HFFc6 (cell line): Measurements from ENCODE around the gene JMY. TPM values are rescaled to one million over a fixed set of nuclear protein-coding genes. Genes with fewer than 3 reads are reported as not detected.
A peak's percentile ranks its signal among the peaks of the same experiment; 100 is the strongest.

Source experiments
- DNase-seq: peaks from one replicate; pipeline ENCODE4 v3.0.0-alpha.2; 2018
- H3K27ac Mint-ChIP-seq: 2 replicates; pipeline ENCODE4 v1.8.0; 2020; ENCODE audit warnings: mild to moderate bottlenecking, mixed read lengths
- H3K27me3 Mint-ChIP-seq: 2 replicates; pipeline ENCODE4 v1.8.0; 2021; ENCODE audit warnings: mild to moderate bottlenecking, moderate library complexity, mixed read lengths; ENCODE audit not compliant: insufficient read depth
- H3K36me3 Mint-ChIP-seq: 2 replicates; pipeline ENCODE4 v1.8.0; 2021; ENCODE audit warnings: low read depth, mixed read lengths
- H3K4me1 Mint-ChIP-seq: 2 replicates; pipeline ENCODE4 v1.8.0; 2020; ENCODE audit warnings: low read depth, mixed read lengths
- H3K4me3 Mint-ChIP-seq: 2 replicates; pipeline ENCODE4 v1.8.0; 2020; ENCODE audit warnings: mild to moderate bottlenecking, moderate library complexity, mixed read lengths
- H3K9me3 Mint-ChIP-seq: 2 replicates; pipeline ENCODE4 v1.8.0; 2020; ENCODE audit warnings: mild to moderate bottlenecking, mixed read lengths
- total RNA-seq, 6 experiments: library from RNA; stranded (reverse); fragmentation: NEBNext Ultra II Directional; extraction: Animal tissue kit (Norgen Biotek cat#: 25700); gene quantifications; 2 replicates in 1 of 6; 3 replicates in 5 of 6; pipeline ENCODE4 v1.2.3, GENCODE V29; 2021
- TF ChIP-seq, protein P1 (sequence below): fragments of 200-600 bp; sonication (generic); IDR thresholded peaks from 2 replicates; pipeline ENCODE4 v1.5.0; 2021; ENCODE audit warnings: antibody characterized with exemption, mild to moderate bottlenecking

JMY gene
- total RNA-seq, 6 experiments from 2014 or later = 5.0 to 9.7 (median 5.6) TPM

DNA sequence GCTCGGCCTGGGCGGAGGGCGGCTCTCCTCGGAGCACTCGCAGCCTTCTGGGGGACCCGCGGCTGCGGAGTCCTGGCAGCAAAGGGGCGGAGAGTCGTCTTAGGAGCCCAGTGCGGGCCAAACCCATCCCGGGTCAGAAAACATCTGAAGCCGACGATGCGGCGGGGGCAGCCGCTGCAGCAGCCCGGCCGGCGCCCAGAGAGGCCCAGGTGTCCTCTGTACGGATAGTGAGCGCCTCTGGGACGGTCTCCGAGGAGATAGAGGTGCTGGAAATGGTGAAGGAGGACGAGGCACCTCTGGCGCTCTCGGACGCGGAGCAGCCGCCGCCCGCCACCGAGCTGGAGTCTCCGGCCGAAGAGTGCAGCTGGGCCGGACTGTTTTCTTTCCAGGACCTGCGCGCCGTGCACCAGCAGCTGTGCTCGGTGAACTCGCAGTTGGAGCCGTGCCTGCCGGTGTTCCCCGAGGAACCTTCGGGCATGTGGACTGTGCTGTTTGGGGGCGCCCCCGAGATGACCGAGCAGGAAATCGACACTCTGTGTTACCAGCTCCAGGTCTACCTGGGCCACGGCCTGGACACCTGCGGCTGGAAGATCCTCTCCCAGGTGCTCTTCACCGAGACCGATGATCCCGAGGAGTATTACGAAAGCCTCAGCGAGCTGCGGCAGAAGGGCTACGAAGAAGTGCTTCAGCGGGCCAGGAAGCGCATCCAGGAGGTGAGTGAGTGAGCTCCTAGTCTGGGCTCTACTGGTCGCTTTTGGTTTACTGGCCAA, 1.2 kb downstream of the JMY start:
- peak; percentile 4 for DNase-seq
- peak overlapping the region; percentile 27 for H3K27ac Mint-ChIP-seq
- TF ChIP-seq, protein P1, sequence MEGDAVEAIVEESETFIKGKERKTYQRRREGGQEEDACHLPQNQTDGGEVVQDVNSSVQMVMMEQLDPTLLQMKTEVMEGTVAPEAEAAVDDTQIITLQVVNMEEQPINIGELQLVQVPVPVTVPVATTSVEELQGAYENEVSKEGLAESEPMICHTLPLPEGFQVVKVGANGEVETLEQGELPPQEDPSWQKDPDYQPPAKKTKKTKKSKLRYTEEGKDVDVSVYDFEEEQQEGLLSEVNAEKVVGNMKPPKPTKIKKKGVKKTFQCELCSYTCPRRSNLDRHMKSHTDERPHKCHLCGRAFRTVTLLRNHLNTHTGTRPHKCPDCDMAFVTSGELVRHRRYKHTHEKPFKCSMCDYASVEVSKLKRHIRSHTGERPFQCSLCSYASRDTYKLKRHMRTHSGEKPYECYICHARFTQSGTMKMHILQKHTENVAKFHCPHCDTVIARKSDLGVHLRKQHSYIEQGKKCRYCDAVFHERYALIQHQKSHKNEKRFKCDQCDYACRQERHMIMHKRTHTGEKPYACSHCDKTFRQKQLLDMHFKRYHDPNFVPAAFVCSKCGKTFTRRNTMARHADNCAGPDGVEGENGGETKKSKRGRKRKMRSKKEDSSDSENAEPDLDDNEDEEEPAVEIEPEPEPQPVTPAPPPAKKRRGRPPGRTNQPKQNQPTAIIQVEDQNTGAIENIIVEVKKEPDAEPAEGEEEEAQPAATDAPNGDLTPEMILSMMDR = no peak
- no peaks in the 10 kb centered on the region for H3K27me3 Mint-ChIP-seq
- peaks cover 40% of the 10 kb centered on the region for H3K4me1 Mint-ChIP-seq
- no peaks in the 10 kb centered on the region for H3K9me3 Mint-ChIP-seq
- H3K4me3 Mint-ChIP-seq = peak overlapping the region; percentile 99
- H3K36me3 Mint-ChIP-seq = no peaks in the 10 kb centered on the region

- H3K9me3 Mint-ChIP-seq = no peaks in the 10 kb centered on the region
- DNase-seq = no peak
Observed at GRCh38 chr5:79237740-79238560, 2.0 kb downstream of the JMY start.

DNA sequence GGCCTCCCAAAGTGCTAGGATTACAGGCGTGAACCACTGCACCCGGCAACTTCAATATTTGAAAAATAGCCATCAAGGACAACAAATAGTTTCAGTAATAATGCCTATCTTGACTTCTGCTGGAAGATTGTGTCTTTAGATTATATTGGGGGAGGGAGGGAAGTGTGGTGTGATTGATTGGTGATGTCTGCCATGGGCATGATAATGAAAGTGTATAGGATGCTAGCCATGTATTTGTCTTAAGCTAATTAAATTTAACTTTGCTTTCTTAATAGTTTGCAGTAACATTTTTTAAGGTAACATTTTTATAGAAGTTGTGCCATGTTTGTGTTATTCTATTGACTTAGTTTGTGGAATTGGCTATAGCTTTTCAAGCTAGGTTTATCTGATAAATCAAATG, 4.6 kb downstream of the JMY start:
- Mint-ChIP-seq H3K4me3 (no peak overlapping the region), H3K27ac (no peak overlapping the region), H3K36me3 (no peaks in the 10 kb centered on the region), H3K9me3 (no peaks in the 10 kb centered on the region), H3K27me3 (no peaks in the 10 kb centered on the region), H3K4me1 (peaks cover 41% of the 10 kb centered on the region)
- DNase-seq = no peak
- TF ChIP-seq, protein P1 = no peak

More at GRCh38 chr5:79237740-79238560, 2.0 kb downstream of the JMY start:
- H3K27ac Mint-ChIP-seq = peak overlapping the region; percentile 27
- H3K36me3 Mint-ChIP-seq = no peaks in the 10 kb centered on the region
- H3K27me3 Mint-ChIP-seq = no peaks in the 10 kb centered on the region
- TF ChIP-seq, protein P1 = no peak
- peak overlapping the region; percentile 99 for H3K4me3 Mint-ChIP-seq
- peaks cover 41% of the 10 kb centered on the region for H3K4me1 Mint-ChIP-seq

- no peaks in the 10 kb centered on the region for H3K9me3 Mint-ChIP-seq
- peaks cover 41% of the 10 kb centered on the region for H3K4me1 Mint-ChIP-seq
- H3K36me3 Mint-ChIP-seq = no peaks in the 10 kb centered on the region
- H3K27me3 Mint-ChIP-seq = no peaks in the 10 kb centered on the region
- no peak overlapping the region for H3K27ac Mint-ChIP-seq
- no peak overlapping the region for H3K4me3 Mint-ChIP-seq
- DNase-seq = no peak
- TF ChIP-seq, protein P1 = no peak
Observed at GRCh38 chr5:79241535-79241979, 5.6 kb downstream of the JMY start.

- peaks cover 39% of the 10 kb centered on the region for H3K4me1 Mint-ChIP-seq
- DNase-seq = no peak
- no peak overlapping the region for H3K4me3 Mint-ChIP-seq
- H3K36me3 Mint-ChIP-seq = no peaks in the 10 kb centered on the region
- H3K9me3 Mint-ChIP-seq = no peaks in the 10 kb centered on the region
- no peak overlapping the region for H3K27ac Mint-ChIP-seq
- TF ChIP-seq, protein P1 = no peak
- H3K27me3 Mint-ChIP-seq = no peaks in the 10 kb centered on the region
Observed at GRCh38 chr5:79242242-79243039, 6.5 kb downstream of the JMY start.
